NCI-H460 (cell line): Measurements from ENCODE around the gene KAZN. TPM values are rescaled to one million over a fixed set of nuclear protein-coding genes. Genes with fewer than 3 reads are reported as not detected.

ENCODE experiments used
- DNase-seq: peaks from one replicate; pipeline ENCODE4 v3.0.0-alpha.2; 2016; ENCODE audit warnings: low read depth; ENCODE audit errors: extremely low read depth
- total RNA-seq: library from RNA; depleted of rRNA; stranded (reverse); fragments of >200 nt; shearing (Covaris generic); gene quantifications from 2 replicates; pipeline ENCODE4 v1.2.3, GENCODE V29; 2014

Gene KAZN
- total RNA-seq, 1 experiment from 2014 or later: 1.9 TPM

- DNase-seq: no peak
Measured at GRCh38 chr1:14842361-14842760, 243.9 kb downstream of the KAZN start.

DNA sequence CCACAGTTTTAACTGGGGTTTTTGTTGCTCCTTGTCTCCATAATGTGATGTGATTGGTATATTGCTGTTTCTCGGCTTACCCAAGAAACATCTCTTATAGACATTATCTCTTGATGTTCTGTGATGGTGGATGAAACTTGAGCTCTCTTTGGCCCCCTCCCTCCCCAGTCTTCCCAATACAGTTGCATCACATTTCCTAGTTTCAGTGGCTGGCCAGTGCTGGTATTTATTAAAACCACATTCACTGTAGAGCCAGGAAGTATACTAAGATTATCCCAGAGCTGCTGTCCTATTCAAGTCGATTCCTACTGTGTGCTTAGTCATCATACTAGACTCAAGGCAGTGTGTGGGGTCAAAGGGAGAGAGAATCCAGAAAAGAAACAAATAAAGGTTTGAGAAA lies 244.4 kb downstream of the KAZN start:
- DNase-seq: no peak

- no peak for DNase-seq
Measured at GRCh38 chr1:14843525-14843924, 245.0 kb downstream of the KAZN start.

- no peak for DNase-seq
Measured at GRCh38 chr1:14844356-14844755, 245.9 kb downstream of the KAZN start.

- DNase-seq: no peak
Measured at GRCh38 chr1:14844923-14845617, 246.6 kb downstream of the KAZN start.

DNA sequence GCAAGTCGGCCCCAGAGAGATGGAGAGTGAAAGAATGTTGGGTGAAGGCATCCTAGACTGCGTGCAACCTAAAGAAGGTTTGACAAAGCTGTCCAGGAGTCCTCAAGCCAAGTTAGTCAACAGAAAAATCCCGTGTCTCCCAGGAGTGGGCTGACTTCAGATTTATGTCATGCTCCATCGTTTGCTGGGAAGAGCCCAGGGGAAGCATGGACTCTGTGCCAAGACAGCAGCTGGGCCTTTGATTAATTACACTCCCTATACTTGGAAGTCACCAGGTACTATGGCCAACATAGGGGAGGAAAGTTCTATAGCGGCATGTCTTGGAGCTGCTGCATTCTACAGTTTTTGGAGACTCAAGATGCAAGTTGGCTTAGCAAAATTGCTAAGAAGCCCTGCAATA lies 247.4 kb downstream of the KAZN start:
- no peak for DNase-seq

- DNase-seq: no peak
Measured at GRCh38 chr1:14846688-14847087, 248.2 kb downstream of the KAZN start.

DNA sequence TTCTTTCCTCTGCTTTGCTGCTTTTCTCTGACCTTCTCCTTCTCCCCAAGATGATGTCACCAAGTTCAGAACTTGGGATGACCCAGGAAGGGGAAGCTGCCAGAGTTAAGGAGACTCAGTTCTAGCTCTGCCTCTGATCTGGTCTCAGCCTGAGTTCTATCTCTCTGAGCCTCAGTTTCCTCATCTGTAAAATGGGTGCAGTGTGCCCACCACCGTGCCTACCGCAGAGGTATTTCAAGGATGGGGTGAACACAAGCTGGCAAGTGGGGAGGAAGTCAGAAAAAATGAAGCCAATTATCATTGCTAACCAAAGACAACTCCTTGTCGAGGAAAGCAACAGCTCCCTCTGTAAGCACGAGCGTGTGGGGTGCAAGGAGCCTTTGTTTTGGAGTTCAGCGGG lies 249.7 kb downstream of the KAZN start:
- DNase-seq: no peak

DNA sequence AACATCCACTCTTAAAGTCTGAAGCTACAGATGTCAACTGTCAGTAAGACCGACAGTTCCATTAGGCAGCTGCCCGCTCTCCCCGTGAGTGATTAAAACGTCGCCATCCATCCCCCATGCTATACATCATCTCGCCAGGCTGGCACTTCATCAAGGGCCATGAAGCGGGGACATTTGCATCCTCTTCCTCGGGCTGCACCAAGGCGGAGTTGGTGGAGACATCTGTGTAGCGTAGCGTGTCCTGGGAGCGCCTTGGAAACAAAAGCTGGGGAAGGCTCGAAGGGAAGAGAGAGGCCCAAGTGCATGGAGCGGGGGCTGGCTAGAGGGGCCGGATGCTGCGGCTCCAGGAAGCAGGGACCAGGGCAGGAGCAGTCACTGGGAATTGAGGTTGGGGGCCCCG lies 250.1 kb downstream of the KAZN start:
- no peak for DNase-seq

DNA sequence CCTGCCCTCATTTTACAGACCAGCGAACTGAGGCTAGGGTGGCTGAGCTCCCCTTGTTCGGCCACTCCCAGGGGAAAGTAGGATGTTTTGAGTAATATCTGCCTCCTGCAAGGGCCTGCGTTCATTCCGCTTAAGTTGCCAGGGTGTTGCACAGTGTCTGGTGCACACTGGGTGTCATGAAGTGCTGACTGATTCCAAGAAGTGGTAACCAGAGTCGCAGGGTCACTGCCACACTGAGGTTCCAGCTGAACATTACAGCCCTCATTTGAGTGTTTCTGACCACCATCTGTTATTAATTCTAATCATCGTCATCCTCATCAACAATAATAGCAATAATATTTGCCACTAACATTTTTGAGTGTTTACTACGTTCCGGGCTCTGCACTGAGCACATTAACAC lies 250.6 kb downstream of the KAZN start:
- DNase-seq: no peak

DNA sequence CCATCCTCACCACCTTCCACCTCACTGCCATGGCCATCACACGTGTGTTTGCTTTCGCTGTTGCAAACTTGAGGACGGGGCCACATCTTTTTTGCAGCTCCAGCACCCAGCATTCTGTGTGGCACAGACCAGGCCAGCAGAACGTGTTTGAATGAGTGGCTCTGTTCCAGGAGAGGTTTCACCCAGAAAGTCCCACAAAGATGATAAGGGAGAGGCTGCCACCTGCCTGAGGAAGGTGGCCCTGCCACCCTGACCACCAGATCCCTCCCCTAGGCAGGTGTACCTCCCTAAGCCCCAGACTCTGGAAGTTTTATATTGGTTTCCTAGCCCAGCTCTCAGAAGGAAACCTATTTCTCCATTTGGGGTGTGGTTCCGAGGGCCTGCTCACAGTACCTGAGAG lies 252.1 kb downstream of the KAZN start:
- DNase-seq: no peak

DNA sequence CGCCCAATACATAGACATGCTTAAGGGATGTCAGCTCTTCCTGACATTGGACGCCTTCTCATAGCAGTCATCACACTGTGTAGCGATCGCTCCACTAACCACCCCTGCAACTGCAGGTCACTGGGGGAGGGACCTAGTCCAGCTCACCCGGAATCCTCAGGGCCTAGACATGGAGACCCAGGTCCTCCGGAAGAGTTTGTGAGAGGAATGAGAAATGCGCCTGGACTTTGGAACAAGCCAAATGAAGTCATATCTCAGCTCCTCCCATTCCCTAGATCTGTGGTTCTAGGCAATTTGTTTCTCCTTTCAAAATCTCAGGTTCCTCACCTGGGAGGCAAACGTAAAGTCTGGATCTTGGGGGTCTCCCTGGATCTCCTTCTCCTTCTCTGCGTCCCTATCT lies 253.3 kb downstream of the KAZN start:
- DNase-seq: no peak

GRCh38 chr1:14852291-14852690 lies 253.8 kb downstream of the KAZN start:
- no peak for DNase-seq

- DNase-seq: no peak
Measured at GRCh38 chr1:14853518-14853917, 255.0 kb downstream of the KAZN start.

GRCh38 chr1:14855268-14855667 lies 256.8 kb downstream of the KAZN start:
- no peak for DNase-seq

GRCh38 chr1:14855801-14856200 lies 257.3 kb downstream of the KAZN start:
- no peak for DNase-seq

- DNase-seq: no peak
Measured at GRCh38 chr1:14857436-14858195, 259.1 kb downstream of the KAZN start.

DNA sequence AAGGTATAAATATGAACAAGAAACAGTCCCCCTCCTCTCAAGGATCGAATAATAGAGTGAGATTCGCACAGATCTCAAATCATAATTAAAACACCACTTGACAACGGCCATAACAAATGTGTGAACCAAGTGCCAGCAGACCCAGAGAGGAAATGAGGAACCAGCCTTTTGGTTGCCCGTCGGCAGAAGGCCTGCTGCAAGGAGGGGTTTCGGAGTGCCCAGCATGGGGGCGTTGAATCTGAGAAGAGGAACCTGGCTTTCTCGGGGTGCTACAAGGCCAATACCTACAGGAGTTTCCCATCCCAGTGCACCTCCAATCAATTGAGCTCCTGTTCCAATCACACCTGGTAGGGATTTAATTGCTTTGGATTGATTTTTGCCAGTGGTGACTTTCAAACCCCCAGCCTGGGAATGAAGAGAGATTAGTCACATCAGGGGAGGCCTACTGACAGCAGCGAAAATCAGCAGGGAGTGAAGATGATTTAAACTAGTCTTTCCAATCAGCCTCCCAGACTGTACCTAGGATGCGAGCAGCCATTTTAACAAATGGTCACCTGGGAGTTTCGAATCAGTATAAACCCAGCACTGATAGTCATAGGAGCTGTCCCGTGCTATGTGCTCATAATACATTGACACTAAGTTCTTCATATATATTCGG lies 263.8 kb downstream of the KAZN start:
- no peak for DNase-seq

DNA sequence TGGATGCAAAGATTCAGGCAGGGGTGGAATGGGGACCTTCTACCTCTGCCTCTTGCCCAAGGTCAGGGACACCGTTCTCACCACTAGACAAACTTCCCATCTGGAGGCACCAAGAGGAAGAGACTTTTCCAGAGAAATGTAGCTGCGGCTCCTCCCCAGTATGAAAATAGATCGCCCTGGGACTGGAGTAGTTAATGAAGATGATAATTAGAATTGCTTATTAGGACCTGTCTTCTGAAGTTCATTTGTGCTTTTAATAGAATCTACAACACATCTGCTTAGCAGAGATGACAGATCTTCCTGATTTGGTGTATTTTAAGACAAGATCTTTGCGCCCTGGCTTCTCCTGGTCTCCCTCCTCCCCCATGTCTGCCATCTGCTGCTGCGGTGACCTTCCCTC lies 266.6 kb downstream of the KAZN start:
- DNase-seq: no peak

- no peak for DNase-seq
Measured at GRCh38 chr1:14866911-14867612, 268.6 kb downstream of the KAZN start.

DNA sequence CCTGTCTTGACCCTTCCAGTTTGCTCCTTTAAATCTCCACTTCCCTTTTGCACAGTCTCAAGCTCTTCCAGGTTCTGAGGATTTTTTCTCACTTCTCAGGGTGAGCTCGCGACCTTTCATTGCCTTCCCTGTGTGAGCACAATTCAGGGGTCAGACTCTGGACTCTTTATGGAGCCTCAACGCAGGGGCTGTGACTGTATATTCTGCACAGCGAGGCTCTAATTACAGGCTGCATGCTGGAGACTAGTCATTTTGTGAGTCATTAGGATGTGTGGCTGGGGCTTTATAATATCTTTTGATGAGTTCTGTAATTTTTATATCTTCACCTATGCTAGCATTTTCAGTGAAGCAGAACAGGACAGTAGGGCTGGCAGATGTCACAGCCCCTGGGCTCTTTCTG lies 270.7 kb downstream of the KAZN start:
- no peak for DNase-seq
